ENCODE data around the gene CDK11A.

The CDK11A gene

DNA sequence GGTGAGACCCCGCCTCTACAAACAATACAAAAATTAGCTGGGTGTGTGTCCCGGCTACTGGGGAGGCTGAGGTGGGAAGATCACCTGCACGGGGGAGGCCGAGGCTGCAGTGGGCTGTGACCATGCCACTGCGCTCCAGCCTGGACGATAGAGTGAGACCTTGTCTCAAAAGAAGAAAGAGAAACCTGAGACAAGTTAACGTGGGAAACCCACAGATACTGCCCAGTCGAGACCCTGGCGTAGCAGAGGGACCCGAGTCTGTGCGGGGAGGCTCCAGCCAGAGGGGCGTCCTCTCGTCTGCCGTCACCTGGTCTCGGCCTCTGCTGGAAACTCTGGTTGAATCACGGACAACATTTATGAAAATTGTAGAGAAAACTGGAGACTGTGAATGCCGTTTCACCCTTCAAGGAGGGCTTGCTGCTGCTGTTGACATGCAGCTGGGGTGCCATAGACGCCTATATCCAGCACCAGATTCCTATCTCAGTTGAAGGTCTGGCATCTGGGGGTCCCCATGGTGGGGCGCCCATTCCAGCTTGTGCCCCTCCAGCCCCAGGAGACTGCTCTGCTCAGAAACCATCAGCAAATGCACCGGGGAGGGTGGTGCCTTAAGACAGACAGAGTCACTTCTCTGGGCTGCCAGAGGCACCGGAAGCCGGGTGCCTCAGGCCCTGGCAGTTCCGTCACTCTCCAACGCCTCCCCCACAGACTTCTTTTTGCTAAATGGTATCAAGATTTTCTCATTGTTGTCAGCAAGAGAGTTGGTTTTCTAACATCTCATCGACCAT is 51.8 kb downstream of the CDK11A start:
- no peak for TF ChIP-seq TCF12 (IDR thresholded peaks at IDR 0.05; ENCODE audit: low read depth)
- TF ChIP-seq, protein P1, sequence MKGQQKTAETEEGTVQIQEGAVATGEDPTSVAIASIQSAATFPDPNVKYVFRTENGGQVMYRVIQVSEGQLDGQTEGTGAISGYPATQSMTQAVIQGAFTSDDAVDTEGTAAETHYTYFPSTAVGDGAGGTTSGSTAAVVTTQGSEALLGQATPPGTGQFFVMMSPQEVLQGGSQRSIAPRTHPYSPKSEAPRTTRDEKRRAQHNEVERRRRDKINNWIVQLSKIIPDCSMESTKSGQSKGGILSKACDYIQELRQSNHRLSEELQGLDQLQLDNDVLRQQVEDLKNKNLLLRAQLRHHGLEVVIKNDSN (IDR thresholded peaks at IDR 0.05) = no peak
- TF ChIP-seq, protein P2, sequence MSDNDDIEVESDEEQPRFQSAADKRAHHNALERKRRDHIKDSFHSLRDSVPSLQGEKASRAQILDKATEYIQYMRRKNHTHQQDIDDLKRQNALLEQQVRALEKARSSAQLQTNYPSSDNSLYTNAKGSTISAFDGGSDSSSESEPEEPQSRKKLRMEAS (IDR thresholded peaks at IDR 0.05) = no peak
- no peak for TF ChIP-seq CREB1 (IDR thresholded peaks at IDR 0.05; ENCODE audit: low read depth)
- TF ChIP-seq FOXM1 (IDR thresholded peaks at IDR 0.05; ENCODE audit: borderline replicate concordance, low read depth) = no peak
- TF ChIP-seq TAF1 (IDR thresholded peaks at IDR 0.05; ENCODE audit: low read depth) = no peak
- TF ChIP-seq YY1 (IDR thresholded peaks at IDR 0.05; ENCODE audit: low read depth) = no peak
- TF ChIP-seq CEBPB (IDR thresholded peaks at IDR 0.05) = no peak
- TF ChIP-seq, protein P3, sequence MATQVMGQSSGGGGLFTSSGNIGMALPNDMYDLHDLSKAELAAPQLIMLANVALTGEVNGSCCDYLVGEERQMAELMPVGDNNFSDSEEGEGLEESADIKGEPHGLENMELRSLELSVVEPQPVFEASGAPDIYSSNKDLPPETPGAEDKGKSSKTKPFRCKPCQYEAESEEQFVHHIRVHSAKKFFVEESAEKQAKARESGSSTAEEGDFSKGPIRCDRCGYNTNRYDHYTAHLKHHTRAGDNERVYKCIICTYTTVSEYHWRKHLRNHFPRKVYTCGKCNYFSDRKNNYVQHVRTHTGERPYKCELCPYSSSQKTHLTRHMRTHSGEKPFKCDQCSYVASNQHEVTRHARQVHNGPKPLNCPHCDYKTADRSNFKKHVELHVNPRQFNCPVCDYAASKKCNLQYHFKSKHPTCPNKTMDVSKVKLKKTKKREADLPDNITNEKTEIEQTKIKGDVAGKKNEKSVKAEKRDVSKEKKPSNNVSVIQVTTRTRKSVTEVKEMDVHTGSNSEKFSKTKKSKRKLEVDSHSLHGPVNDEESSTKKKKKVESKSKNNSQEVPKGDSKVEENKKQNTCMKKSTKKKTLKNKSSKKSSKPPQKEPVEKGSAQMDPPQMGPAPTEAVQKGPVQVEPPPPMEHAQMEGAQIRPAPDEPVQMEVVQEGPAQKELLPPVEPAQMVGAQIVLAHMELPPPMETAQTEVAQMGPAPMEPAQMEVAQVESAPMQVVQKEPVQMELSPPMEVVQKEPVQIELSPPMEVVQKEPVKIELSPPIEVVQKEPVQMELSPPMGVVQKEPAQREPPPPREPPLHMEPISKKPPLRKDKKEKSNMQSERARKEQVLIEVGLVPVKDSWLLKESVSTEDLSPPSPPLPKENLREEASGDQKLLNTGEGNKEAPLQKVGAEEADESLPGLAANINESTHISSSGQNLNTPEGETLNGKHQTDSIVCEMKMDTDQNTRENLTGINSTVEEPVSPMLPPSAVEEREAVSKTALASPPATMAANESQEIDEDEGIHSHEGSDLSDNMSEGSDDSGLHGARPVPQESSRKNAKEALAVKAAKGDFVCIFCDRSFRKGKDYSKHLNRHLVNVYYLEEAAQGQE (IDR thresholded peaks at IDR 0.05; ENCODE audit: low read depth) = no peak
- no peak for TF ChIP-seq NFIC (IDR thresholded peaks at IDR 0.05)
- TF ChIP-seq TEAD4 (IDR thresholded peaks at IDR 0.05) = no peak
- TF ChIP-seq ZBTB7A (IDR thresholded peaks at IDR 0.05; ENCODE audit: low read depth) = no peak
- TF ChIP-seq EGR1 (IDR thresholded peaks at IDR 0.05) = no peak
- TF ChIP-seq RAD21 (IDR thresholded peaks at IDR 0.05; ENCODE audit: low read depth) = no peak
- TF ChIP-seq EP300 (IDR thresholded peaks at IDR 0.05; ENCODE audit: borderline replicate concordance) = no peak

DNA sequence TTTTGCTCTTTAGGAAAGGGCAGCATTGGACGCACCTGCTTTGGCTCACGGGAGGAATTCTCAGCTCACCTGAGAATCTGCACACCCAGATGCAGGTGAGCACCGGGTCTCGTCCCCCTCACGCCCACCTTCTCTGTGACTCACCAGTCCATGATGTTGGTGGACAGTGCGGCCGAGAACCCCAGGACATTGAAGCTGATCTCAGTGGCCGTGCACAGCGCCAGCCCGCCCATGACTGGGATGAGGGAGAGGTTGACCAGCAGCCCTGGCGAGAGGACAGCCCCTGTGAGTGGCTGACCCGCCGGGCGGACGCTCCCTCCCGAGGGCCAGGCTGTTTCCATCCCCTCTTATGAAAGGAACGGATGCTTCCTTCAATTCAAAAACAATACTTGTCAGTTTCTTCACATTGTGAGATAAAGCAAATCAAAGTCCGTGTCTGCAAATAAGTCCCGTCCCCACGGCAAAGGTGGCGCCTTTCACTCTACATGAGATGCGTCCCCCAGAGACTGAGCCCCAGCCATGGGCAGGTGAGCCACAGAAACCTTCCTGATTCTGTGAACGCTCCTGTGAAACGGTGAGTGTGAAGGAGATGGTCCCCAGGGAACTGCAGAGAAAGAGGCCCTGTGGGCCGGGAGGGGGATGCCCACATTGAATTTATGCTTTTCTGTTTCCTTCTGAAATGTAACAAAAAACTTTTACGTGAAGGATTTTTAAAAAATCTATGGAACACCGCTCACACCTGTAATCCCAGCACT is 52.6 kb downstream of the CDK11A start:
- no peak for TF ChIP-seq TEAD4 (IDR thresholded peaks at IDR 0.05)
- TF ChIP-seq FOXM1 (IDR thresholded peaks at IDR 0.05; ENCODE audit: borderline replicate concordance, low read depth) = no peak

DNA sequence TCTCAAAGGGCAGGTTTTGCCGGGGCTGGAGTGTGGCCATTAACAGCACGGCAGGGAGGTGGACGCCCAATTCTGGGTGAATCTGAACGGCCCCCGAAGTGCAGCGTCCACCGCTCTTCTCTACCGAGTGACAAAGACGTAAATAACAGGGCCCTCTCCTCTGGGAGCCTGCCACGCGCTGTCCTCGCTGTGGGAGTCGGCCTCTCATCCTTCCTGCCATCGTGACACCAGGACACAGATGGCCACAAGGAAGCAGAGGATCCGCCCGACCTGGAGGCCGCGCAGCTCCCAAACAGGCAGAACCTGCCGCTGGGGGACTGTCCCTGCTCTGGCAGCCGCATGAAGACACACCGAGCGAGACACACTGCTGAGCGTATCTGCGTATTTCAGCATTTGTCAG is 53.3 kb downstream of the CDK11A start:
- TF ChIP-seq, protein P3 (IDR thresholded peaks at IDR 0.05; ENCODE audit: low read depth) = no peak
- TF ChIP-seq NFIC (IDR thresholded peaks at IDR 0.05) = no peak

DNA sequence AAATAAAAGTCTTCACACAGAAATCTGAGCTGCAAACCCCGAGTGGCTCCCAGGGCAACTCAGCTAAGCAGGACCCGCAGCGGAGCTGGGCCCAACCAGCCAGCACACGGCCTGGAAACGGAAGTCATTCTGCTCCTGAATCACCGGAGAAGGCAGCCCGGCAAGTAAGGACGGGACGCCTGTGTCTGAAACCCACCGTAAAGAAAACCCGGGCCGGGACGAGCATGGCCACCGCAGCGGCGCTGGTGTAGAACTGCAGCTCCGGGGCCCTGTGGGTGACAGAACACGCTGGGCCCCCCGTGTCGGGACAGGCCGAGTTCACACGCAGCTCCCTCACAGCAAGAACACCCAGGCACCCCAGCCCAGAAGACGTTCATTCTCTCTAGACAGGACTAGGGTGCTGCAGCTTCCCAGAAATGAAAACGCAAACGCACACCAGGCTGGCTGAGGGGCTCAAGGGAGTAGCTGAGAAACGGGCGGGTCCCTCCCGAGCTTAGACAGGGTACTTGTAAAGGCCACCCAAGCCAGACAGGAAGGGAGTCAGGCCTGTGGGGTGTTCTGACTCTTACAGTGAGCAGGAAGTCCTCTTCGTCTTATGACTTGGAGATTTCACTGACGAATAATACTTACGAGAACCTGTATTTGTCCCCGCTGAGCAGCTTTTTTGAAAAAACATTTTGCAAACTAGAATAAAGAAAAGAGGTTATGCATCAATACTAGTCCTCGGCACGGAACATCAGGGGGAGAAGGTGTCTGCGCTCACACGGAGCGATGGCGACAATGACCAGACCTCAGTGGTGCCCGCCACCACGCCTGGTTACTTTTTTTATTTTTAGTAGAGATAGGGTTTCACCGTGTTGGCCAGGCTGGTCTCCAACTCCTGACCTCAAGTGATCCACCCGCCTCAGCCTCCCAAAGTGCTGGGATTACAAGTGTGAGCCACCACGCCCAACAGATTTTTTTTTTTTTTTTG is 54.4 kb downstream of the CDK11A start:
- TF ChIP-seq, protein P3 (IDR thresholded peaks at IDR 0.05; ENCODE audit: low read depth) = no peak
- no peak for TF ChIP-seq TCF12 (IDR thresholded peaks at IDR 0.05; ENCODE audit: low read depth)
- TF ChIP-seq, protein P2 (IDR thresholded peaks at IDR 0.05) = no peak
- no peak for TF ChIP-seq ZBTB7A (IDR thresholded peaks at IDR 0.05; ENCODE audit: low read depth)
- TF ChIP-seq EGR1 (IDR thresholded peaks at IDR 0.05) = no peak
- no peak for TF ChIP-seq CREB1 (IDR thresholded peaks at IDR 0.05; ENCODE audit: low read depth)
- TF ChIP-seq EP300 (IDR thresholded peaks at IDR 0.05; ENCODE audit: borderline replicate concordance) = no peak
- TF ChIP-seq TAF1 (IDR thresholded peaks at IDR 0.05; ENCODE audit: low read depth) = no peak
- TF ChIP-seq TEAD4 (IDR thresholded peaks at IDR 0.05) = no peak
- TF ChIP-seq FOXM1 (IDR thresholded peaks at IDR 0.05; ENCODE audit: borderline replicate concordance, low read depth) = no peak
- TF ChIP-seq NFIC (IDR thresholded peaks at IDR 0.05) = no peak
- TF ChIP-seq CEBPB (IDR thresholded peaks at IDR 0.05) = no peak
- no peak for TF ChIP-seq RAD21 (IDR thresholded peaks at IDR 0.05; ENCODE audit: low read depth)

All from Ishikawa (cell line).